ENCODE measurements around the gene ZNF423. TPM values are rescaled to one million over a fixed set of nuclear protein-coding genes. Genes with fewer than 3 reads are reported as not detected.

Gene ZNF423
- total and polyA plus RNA-seq, 12 donors = 1.7 to 10.6 (median 5.5) TPM

DNA sequence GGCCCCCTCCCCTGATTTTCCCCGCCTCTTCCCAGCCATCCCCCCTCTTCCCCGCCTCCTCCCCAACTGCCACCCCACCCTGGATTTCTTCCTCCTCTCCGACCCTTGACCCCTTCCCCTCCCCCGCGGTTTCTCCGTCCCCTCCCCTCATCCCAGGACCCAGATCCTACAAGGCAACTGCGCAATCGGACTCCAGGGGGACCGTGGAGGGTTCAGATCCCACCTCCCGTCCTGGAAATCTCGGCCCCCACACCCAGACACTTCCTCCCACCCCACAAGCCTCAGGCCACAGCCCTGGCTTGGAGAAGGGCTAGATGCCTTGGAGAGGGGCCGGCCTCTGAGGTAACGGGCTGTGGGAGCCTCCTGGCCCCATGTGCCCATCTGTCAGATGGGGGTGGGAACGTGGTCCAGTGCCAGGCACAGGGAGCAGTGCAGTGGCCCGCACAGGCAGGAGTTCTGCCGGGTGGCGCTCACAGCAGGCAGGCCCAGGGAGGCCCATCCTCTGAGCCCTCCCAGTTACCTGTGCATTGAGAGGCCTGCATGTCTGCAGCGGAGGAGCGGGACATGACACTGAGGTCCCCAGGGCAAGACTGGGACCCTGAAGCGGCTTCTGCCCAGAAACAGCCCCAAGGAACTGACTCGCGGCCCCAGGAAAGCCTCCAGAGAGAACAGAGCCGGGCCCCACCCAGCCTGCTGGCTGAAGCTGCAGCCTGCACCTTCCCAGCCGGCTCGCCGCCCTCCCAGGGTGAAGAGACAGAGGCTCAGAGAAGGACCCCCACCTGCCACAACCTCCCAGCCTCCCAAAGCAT is 16.7 kb downstream of the ZNF423 start:
- intact Hi-C loops (cut with DNase I) = no loop called here
- Histone ChIP-seq H3K9me3 (replicated peaks in 1 of 3) (no peaks in the 10 kb centered on the region), H3K4me3 (no peak overlapping the region), H3K27ac (peak overlapping the region in 2 of 5 donors; percentile 62 to 72), H3K27me3 (peaks cover 7% of the 10 kb centered on the region), H3K36me3 (replicated peaks in 1 of 2) (no peaks in the 10 kb centered on the region), H3K4me1 (replicated peaks in 1 of 2) (peaks cover 8 to 29% of the 10 kb centered on the region in 2 donors)
- TF ChIP-seq, protein P1, sequence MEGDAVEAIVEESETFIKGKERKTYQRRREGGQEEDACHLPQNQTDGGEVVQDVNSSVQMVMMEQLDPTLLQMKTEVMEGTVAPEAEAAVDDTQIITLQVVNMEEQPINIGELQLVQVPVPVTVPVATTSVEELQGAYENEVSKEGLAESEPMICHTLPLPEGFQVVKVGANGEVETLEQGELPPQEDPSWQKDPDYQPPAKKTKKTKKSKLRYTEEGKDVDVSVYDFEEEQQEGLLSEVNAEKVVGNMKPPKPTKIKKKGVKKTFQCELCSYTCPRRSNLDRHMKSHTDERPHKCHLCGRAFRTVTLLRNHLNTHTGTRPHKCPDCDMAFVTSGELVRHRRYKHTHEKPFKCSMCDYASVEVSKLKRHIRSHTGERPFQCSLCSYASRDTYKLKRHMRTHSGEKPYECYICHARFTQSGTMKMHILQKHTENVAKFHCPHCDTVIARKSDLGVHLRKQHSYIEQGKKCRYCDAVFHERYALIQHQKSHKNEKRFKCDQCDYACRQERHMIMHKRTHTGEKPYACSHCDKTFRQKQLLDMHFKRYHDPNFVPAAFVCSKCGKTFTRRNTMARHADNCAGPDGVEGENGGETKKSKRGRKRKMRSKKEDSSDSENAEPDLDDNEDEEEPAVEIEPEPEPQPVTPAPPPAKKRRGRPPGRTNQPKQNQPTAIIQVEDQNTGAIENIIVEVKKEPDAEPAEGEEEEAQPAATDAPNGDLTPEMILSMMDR (IDR thresholded peaks at IDR 0.05) = no peak
- TF ChIP-seq POLR2A (IDR thresholded peaks at IDR 0.05) = no peak
- no peak for DNase-seq
- 60 to 77% (median 69%) methylated on average over 7 to 26 of the region's 26 CpGs for WGBS, 4 donors

DNA sequence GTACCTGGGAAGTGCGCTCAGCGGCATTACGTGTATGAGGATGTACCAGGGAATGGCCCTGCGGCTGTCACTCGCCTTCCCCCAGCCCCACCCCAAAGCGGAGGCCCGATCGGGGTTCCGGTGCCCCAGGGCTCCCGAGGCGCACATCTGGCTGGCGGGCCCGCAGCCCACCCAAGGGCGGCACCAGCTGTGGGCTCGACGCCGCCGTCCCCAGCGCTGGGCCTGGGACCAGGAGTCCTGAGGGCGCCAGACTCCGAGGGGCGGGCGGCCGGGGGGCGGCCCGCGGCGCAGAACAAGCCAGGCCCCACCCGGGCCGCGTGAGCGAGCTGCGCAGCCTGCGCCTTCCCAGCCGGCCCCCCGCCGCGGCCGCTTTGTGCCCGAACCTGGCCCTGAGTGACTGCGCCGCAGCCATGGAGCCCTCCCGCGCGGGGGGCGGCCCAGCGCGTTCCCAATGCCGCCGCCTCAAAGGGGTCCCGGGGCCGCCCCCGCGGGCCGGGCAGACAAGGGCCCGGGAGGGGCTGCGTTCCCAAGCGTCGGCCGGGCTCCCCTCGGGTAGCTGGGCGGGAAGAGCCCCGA is 17.4 kb downstream of the ZNF423 start:
- Histone ChIP-seq H3K4me1 (replicated peaks in 1 of 2) (peaks cover 8 to 35% of the 10 kb centered on the region in 2 donors), H3K36me3 (replicated peaks in 1 of 2) (no peaks in the 10 kb centered on the region), H3K27me3 (peaks cover 7% of the 10 kb centered on the region), H3K4me3 (no peak overlapping the region), H3K9me3 (replicated peaks in 1 of 3) (no peaks in the 10 kb centered on the region), H3K27ac (peak overlapping the region in 2 of 5 donors; percentile 62 to 72)
- TF ChIP-seq POLR2A (IDR thresholded peaks at IDR 0.05) = no peak
- TF ChIP-seq, protein P1 (IDR thresholded peaks at IDR 0.05) = no peak
- intact Hi-C loops (cut with DNase I) = no loop called here
- no peak for DNase-seq
- 20 to 35% (median 26%) methylated on average over 19 to 63 of the region's 63 CpGs for WGBS, 4 donors

DNA sequence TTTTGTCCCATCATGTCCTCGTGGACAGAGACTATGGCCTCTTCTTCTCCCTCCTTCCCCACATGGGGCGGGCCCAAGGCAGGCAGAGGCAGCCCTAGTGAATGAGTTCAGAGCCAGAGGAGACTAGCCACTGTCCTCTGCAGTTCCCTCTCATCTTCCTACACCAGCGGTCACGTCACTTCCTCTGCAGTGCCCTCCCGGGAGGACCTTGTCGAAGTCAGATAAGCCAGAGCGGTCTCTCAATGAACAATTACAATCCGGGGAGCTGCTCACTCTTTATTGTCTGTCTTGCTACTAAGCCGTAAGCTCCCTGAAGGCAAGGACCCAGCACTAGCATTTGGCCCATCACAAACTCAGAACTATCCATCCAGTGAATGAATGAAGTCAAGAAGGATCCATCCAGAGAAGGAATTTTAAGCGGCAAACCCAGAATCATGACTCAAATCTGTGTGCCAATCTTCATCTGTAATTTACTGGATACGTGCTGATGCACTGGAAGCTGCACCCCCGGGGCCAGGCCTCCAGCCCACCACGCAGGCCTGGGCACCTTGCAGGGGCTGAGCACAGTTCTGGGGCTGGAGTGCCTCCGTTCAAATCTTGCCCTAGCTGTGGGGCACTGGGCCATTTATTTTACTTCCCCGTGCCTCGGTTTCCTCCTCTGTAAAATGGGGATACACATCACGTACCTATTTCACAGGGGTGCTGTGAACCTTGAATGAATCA is 18.1 kb downstream of the ZNF423 start:
- WGBS, 4 donors = 57 to 75% (median 64%) methylated on average over 16 to 17 of the region's 17 CpGs
- H3K4me3 ChIP-seq = no peak overlapping the region
- H3K27me3 ChIP-seq = peaks cover 7% of the 10 kb centered on the region
- DNase-seq = peak in 4 of 7 donors; percentile 21 to 76 (median 38)
- peaks cover 8 to 35% of the 10 kb centered on the region in 2 donors for H3K4me1 ChIP-seq (replicated peaks in 1 of 2)
- intact Hi-C loops (cut with DNase I) = no loop called here
- no peaks in the 10 kb centered on the region for H3K9me3 ChIP-seq (replicated peaks in 1 of 3)
- H3K27ac ChIP-seq = peak overlapping the region in 2 of 5 donors; percentile 62 to 72
- no peaks in the 10 kb centered on the region for H3K36me3 ChIP-seq (replicated peaks in 1 of 2)
- TF ChIP-seq, protein P1 (IDR thresholded peaks at IDR 0.05) = no peak
- TF ChIP-seq POLR2A (IDR thresholded peaks at IDR 0.05) = no peak

DNA sequence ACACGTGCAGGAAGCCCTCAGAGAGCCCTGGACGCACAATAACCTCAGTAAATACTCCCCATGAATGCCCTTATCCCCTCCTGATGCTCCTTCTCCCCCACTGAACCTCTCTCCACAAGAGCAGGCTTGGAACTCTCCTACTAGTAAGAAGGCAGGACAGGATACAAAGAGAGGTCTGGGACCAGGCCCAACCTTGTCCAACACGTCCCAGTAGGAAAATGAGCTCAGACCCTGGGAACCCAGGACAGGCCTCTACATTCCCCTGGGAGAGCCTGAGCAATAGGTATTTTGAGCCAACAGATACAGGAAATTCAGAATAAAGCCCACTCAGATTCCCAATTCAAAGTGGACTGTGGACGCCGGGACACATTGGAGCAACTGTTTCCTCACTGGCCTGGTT is 19.2 kb downstream of the ZNF423 start:
- H3K4me1 ChIP-seq (replicated peaks in 1 of 2) = peaks cover 8 to 35% of the 10 kb centered on the region in 2 donors
- H3K4me3 ChIP-seq = no peak overlapping the region
- intact Hi-C loops (cut with DNase I) = no loop called here
- WGBS, 4 donors = 74 to 84% (median 78%) methylated on average over 5 of the region's 5 CpGs
- no peaks in the 10 kb centered on the region for H3K36me3 ChIP-seq (replicated peaks in 1 of 2)
- H3K9me3 ChIP-seq (replicated peaks in 1 of 3) = no peaks in the 10 kb centered on the region
- TF ChIP-seq, protein P1 (IDR thresholded peaks at IDR 0.05) = no peak
- TF ChIP-seq POLR2A (IDR thresholded peaks at IDR 0.05) = no peak
- DNase-seq = no peak
- H3K27me3 ChIP-seq = peaks cover 7% of the 10 kb centered on the region
- H3K27ac ChIP-seq = peak overlapping the region in 2 of 5 donors; percentile 72 to 81
